Measurements from ENCODE around the gene LGALS7B.

DNA sequence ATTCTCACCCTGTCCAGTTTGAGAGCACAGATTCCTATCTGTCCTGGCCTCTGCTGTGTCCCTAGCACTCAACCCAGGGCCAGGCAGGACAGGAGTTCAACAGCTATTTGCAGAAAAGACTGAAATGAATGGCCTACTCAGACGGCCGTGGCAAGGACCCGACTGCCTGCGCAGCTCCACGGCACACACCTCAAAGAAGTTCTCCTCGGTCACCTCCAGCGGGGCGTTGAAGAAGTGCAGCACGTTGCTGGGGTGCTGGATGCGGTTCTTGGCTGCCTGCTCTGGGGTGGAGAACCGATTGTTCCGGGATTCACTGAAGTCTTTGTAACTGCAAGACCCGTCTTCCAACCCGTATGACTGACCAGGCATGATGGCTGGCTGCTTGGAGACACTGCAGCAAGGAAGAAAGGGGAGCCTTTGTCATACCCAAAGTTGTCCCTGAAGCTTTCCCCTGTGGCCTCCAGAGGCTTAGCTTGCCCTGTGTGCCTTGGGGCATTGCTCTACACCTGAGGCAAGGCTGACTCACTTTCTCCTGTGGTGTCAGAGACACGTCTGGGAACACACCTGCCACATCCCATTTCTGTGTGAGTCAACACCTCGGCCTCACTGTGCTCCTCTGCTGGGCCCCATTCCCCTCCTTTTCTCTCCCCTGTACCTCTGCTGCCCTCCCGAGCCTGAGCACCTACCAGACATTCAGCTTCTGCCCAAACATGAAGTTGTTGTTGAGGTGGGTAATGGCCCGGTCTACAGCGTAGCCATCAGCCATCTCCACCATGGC is 49.4 kb downstream of the LGALS7B start:
- TF ChIP-seq, protein P1, sequence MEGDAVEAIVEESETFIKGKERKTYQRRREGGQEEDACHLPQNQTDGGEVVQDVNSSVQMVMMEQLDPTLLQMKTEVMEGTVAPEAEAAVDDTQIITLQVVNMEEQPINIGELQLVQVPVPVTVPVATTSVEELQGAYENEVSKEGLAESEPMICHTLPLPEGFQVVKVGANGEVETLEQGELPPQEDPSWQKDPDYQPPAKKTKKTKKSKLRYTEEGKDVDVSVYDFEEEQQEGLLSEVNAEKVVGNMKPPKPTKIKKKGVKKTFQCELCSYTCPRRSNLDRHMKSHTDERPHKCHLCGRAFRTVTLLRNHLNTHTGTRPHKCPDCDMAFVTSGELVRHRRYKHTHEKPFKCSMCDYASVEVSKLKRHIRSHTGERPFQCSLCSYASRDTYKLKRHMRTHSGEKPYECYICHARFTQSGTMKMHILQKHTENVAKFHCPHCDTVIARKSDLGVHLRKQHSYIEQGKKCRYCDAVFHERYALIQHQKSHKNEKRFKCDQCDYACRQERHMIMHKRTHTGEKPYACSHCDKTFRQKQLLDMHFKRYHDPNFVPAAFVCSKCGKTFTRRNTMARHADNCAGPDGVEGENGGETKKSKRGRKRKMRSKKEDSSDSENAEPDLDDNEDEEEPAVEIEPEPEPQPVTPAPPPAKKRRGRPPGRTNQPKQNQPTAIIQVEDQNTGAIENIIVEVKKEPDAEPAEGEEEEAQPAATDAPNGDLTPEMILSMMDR (IDR thresholded peaks at IDR 0.05; ENCODE audit: insufficient read depth, low read length, poor library complexity, severe bottlenecking): no peak
- no peak for TF ChIP-seq EZH2phosphoT487 (conservative IDR thresholded peaks at IDR 0.05; ENCODE audit: low read length)
